Neural progenitor cell (in vitro differentiated cells): ENCODE results near the gene ZNF280C. TPM values are rescaled to one million over a fixed set of nuclear protein-coding genes. Genes with fewer than 3 reads are reported as not detected.

ENCODE experiments used
- DNase-seq: peaks from one replicate; pipeline ENCODE4 v3.0.0-alpha.2; 2016; ENCODE audit warnings: low spot score
- H2AFZ ChIP-seq: fragments of 200-600 bp; sonication (generic); replicated peaks from 2 replicates; pipeline ENCODE4 v1.6.1; 2016; ENCODE audit warnings: antibody characterized with exemption
- H3F3A ChIP-seq: fragments of 200-600 bp; sonication (generic); 2 replicates; pipeline ENCODE4 v1.6.1; 2016; ENCODE audit warnings: antibody characterized with exemption, low read depth
- H3K27ac ChIP-seq: fragments of 200-600 bp; sonication (generic); 2 replicates; pipeline ENCODE4 v1.5.1; 2016; ENCODE audit warnings: mild to moderate bottlenecking
- H3K27me3 ChIP-seq: fragments of 200-600 bp; sonication (generic); 2 replicates; pipeline ENCODE4 v1.6.1; 2016; ENCODE audit warnings: mild to moderate bottlenecking, moderate library complexity
- H3K36me3 ChIP-seq: fragments of 200-600 bp; sonication (generic); 2 replicates; pipeline ENCODE4 v1.5.1; 2016
- H3K4me1 ChIP-seq: fragments of 200-600 bp; sonication (generic); 2 replicates; pipeline ENCODE4 v1.6.1; 2016; ENCODE audit warnings: mixed run types
- H3K4me2 ChIP-seq: fragments of 200-600 bp; sonication (generic); 2 replicates; pipeline ENCODE4 v1.6.1; 2016
- H3K4me3 ChIP-seq: fragments of 200-600 bp; sonication (generic); 2 replicates; pipeline ENCODE4 v1.5.1; 2016
- H3K79me2 ChIP-seq: fragments of 200-600 bp; sonication (generic); 2 replicates; pipeline ENCODE4 v1.6.1; 2016; ENCODE audit warnings: low read depth
- H3K9ac ChIP-seq: fragments of 200-600 bp; sonication (generic); 2 replicates; pipeline ENCODE4 v1.6.1; 2016
- H3K9me3 ChIP-seq: fragments of 200-600 bp; sonication (generic); 2 replicates; pipeline ENCODE4 v1.5.1; 2016; ENCODE audit warnings: low read depth
- H4K20me1 ChIP-seq: fragments of 200-600 bp; sonication (generic); 2 replicates; pipeline ENCODE4 v1.6.1; 2016; ENCODE audit warnings: low read depth
- H3K27ac Mint-ChIP-seq: 3 replicates; pipeline ENCODE4 v1.8.0; 2021; ENCODE audit warnings: mixed read lengths
- H3K27me3 Mint-ChIP-seq: 2 replicates; pipeline ENCODE4 v1.8.0; 2022; ENCODE audit warnings: low read depth, mild to moderate bottlenecking, inconsistent platforms, moderate library complexity, mixed read lengths; ENCODE audit not compliant: insufficient read depth
- H3K36me3 Mint-ChIP-seq: 3 replicates; pipeline ENCODE4 v1.8.0; 2021; ENCODE audit warnings: mixed read lengths
- H3K4me1 Mint-ChIP-seq: 3 replicates; pipeline ENCODE4 v1.8.0; 2021; ENCODE audit warnings: mixed read lengths
- H3K4me3 Mint-ChIP-seq: 3 replicates; pipeline ENCODE4 v1.8.0; 2021; ENCODE audit warnings: mild to moderate bottlenecking, moderate library complexity, mixed read lengths
- H3K9me3 Mint-ChIP-seq: 3 replicates; pipeline ENCODE4 v1.8.0; 2020; ENCODE audit warnings: mixed read lengths
- CTCF ChIP-seq: fragments of 200-600 bp; sonication (generic); IDR thresholded peaks from 2 replicates; pipeline ENCODE4 v1.5.1; 2017; ENCODE audit warnings: antibody characterized with exemption, mild to moderate bottlenecking
- EZH2 ChIP-seq: fragments of 200-600 bp; sonication (generic); IDR thresholded peaks from 2 replicates; pipeline ENCODE4 v1.6.1; 2017; ENCODE audit warnings: antibody characterized with exemption, mild to moderate bottlenecking, moderate library complexity
- EZH2phosphoT487 ChIP-seq: fragments of 200-600 bp; sonication (generic); IDR thresholded peaks from 2 replicates; pipeline ENCODE4 v1.6.1; 2017; ENCODE audit warnings: antibody characterized with exemption
- total RNA-seq: library from RNA; depleted of rRNA; stranded (reverse); fragments of >200 nt; gene quantifications from 2 replicates; pipeline ENCODE4 v1.2.3, GENCODE V29; 2015; ENCODE audit warnings: low replicate concordance

The ZNF280C gene
- total RNA-seq, 1 donor from 2014 or later, result 41.8 TPM

GRCh38 chrX:130165181-130165702, 103.5 kb downstream of the ZNF280C start:
- peaks cover 6% of the 10 kb centered on the region for H3K4me1 ChIP-seq
- H3K27ac ChIP-seq, result peak overlapping the region; percentile 4
- Mint-ChIP-seq H3K27ac (peak overlapping the region; percentile 51), H3K9me3 (no peaks in the 10 kb centered on the region), H3K36me3 (peaks cover 7% of the 10 kb centered on the region), H3K27me3 (peaks cover 4% of the 10 kb centered on the region), H3K4me1 (peaks cover 25% of the 10 kb centered on the region), H3K4me3 (peak overlapping the region; percentile 98)
- no peaks in the 10 kb centered on the region for H4K20me1 ChIP-seq
- H3K9ac ChIP-seq, result no peak overlapping the region
- H2AFZ ChIP-seq, result no peak overlapping the region
- H3K79me2 ChIP-seq, result peaks cover 23% of the 10 kb centered on the region
- no peaks in the 10 kb centered on the region for H3K9me3 ChIP-seq
- peak overlapping the region; percentile 73 for H3K4me3 ChIP-seq
- DNase-seq, result no peak
- H3F3A ChIP-seq, result peaks cover 2% of the 10 kb centered on the region
- no peaks in the 10 kb centered on the region for H3K36me3 ChIP-seq
- H3K27me3 ChIP-seq, result no peaks in the 10 kb centered on the region
- TF ChIP-seq EZH2 (no peak), EZH2phosphoT487 (no peak), CTCF (no peak)
- H3K4me2 ChIP-seq, result peak overlapping the region; percentile 66

GRCh38 chrX:130163398-130163797, 105.3 kb downstream of the ZNF280C start:
- Histone ChIP-seq H3K9ac (no peak overlapping the region), H3K27me3 (no peaks in the 10 kb centered on the region), H3K79me2 (peaks cover 23% of the 10 kb centered on the region), H3K9me3 (no peaks in the 10 kb centered on the region), H3K4me3 (no peak overlapping the region), H3K4me2 (no peak overlapping the region), H3F3A (peaks cover 2% of the 10 kb centered on the region), H2AFZ (no peak overlapping the region), H3K27ac (no peak overlapping the region), H4K20me1 (no peaks in the 10 kb centered on the region), H3K36me3 (no peaks in the 10 kb centered on the region), H3K4me1 (peaks cover 5% of the 10 kb centered on the region)
- no peak overlapping the region for H3K27ac Mint-ChIP-seq
- no peak for DNase-seq
- H3K36me3 Mint-ChIP-seq, result peaks cover 7% of the 10 kb centered on the region
- no peaks in the 10 kb centered on the region for H3K9me3 Mint-ChIP-seq
- peaks cover 22% of the 10 kb centered on the region for H3K4me1 Mint-ChIP-seq
- TF ChIP-seq EZH2phosphoT487 (no peak), CTCF (no peak), EZH2 (no peak)
- peak overlapping the region; percentile 76 for H3K4me3 Mint-ChIP-seq
- H3K27me3 Mint-ChIP-seq, result peaks cover 4% of the 10 kb centered on the region

GRCh38 chrX:130162094-130162735, 106.5 kb downstream of the ZNF280C start:
- Histone ChIP-seq H4K20me1 (no peaks in the 10 kb centered on the region), H3K36me3 (no peaks in the 10 kb centered on the region), H3K79me2 (peaks cover 23% of the 10 kb centered on the region), H3K27me3 (no peaks in the 10 kb centered on the region), H3F3A (peaks cover 2% of the 10 kb centered on the region), H3K4me3 (no peak overlapping the region), H3K27ac (no peak overlapping the region), H3K9me3 (no peaks in the 10 kb centered on the region), H3K4me1 (peaks cover 5% of the 10 kb centered on the region), H3K9ac (no peak overlapping the region), H3K4me2 (no peak overlapping the region), H2AFZ (no peak overlapping the region)
- Mint-ChIP-seq H3K4me1 (peaks cover 22% of the 10 kb centered on the region), H3K27me3 (peaks cover 4% of the 10 kb centered on the region), H3K9me3 (no peaks in the 10 kb centered on the region), H3K27ac (no peak overlapping the region), H3K4me3 (no peak overlapping the region), H3K36me3 (peaks cover 7% of the 10 kb centered on the region)
- DNase-seq, result no peak
- no peak for TF ChIP-seq EZH2phosphoT487
- TF ChIP-seq EZH2, result no peak
- no peak for TF ChIP-seq CTCF
